GM21360 (cell line): ENCODE measurements around the gene WLS.

ENCODE experiments used
- ATAC-seq: cut with Tn5 transposase; IDR thresholded peaks from one replicate; pipeline ENCODE4 v1.9.1; 2021; ENCODE audit warnings: mild to moderate bottlenecking, moderate library complexity; ENCODE audit not compliant: unreplicated experiment

Gene WLS

GRCh38 chr1:68229650-68230483, 2.5 kb downstream of the WLS start:
- no peak for ATAC-seq

GRCh38 chr1:68228851-68229250, 3.5 kb downstream of the WLS start:
- ATAC-seq = no peak

GRCh38 chr1:68227598-68227997, 4.7 kb downstream of the WLS start:
- no peak for ATAC-seq

- no peak for ATAC-seq
Measured at GRCh38 chr1:68225781-68226180, 6.5 kb downstream of the WLS start.

GRCh38 chr1:68223687-68224086, 8.6 kb downstream of the WLS start:
- no peak for ATAC-seq

GRCh38 chr1:68221980-68222373, 10.3 kb downstream of the WLS start:
- no peak for ATAC-seq

GRCh38 chr1:68221001-68221979, 11.0 kb downstream of the WLS start:
- ATAC-seq = no peak

- no peak for ATAC-seq
Measured at GRCh38 chr1:68220420-68220819, 11.9 kb downstream of the WLS start.

- no peak for ATAC-seq
Measured at GRCh38 chr1:68218490-68218889, 13.8 kb downstream of the WLS start.

- no peak for ATAC-seq
Measured at GRCh38 chr1:68217618-68218017, 14.7 kb downstream of the WLS start.

GRCh38 chr1:68217060-68217554, 15.2 kb downstream of the WLS start:
- ATAC-seq = no peak

- no peak for ATAC-seq
Measured at GRCh38 chr1:68216089-68216772, 16.1 kb downstream of the WLS start.

GRCh38 chr1:68213843-68214242, 18.5 kb downstream of the WLS start:
- no peak for ATAC-seq

- no peak for ATAC-seq
Measured at GRCh38 chr1:68211761-68212380, 20.5 kb downstream of the WLS start.

GRCh38 chr1:68210829-68211228, 21.5 kb downstream of the WLS start:
- ATAC-seq = no peak

GRCh38 chr1:68210027-68210426, 22.3 kb downstream of the WLS start:
- ATAC-seq = no peak

GRCh38 chr1:68206848-68207689, 25.3 kb downstream of the WLS start:
- ATAC-seq = no peak

GRCh38 chr1:68205794-68206358, 26.4 kb downstream of the WLS start:
- no peak for ATAC-seq

GRCh38 chr1:68204977-68205630, 27.2 kb downstream of the WLS start:
- no peak for ATAC-seq
